Measurements from ENCODE around the gene KLHL42. TPM values are rescaled to one million over a fixed set of nuclear protein-coding genes. Genes with fewer than 3 reads are reported as not detected.
A peak's percentile ranks its signal among the peaks of the same experiment; 100 is the strongest.

Gene KLHL42
- total RNA-seq, 1 experiment from 2014 or later = 20.7 TPM

- CTCF ChIA-PET = interaction anchor here (1.5 kb wide), 2 partner anchors 48 to 160 kb away, joined by 3 to 4 read pairs; no protein-coding TSS in a partner anchor
Observed at GRCh38 chr12:27780612-27781408, 777 bp downstream of the KLHL42 start.

GRCh38 chr12:27781680-27782079 is 1.6 kb downstream of the KLHL42 start:
- Mint-ChIP-seq H3K9me3 (no peaks in the 10 kb centered on the region), H3K36me3 (peaks cover 18% of the 10 kb centered on the region), H3K27ac (peak overlapping the region; percentile 38), H3K4me1 (peaks cover 50% of the 10 kb centered on the region), H3K4me3 (peak overlapping the region; percentile 71), H3K27me3 (ENCODE audit: low read depth) (no peaks in the 10 kb centered on the region; the same call in 1 of the 2 replicates)
- CTCF ChIA-PET = no interaction called here
- no peak; the same call in 1 of the 2 replicates for ATAC-seq
- DNase-seq (ENCODE audit: low spot score) = no peak
- POLR2A ChIA-PET = no interaction called here
- no peak for TF ChIP-seq SOX15 (CRISPR knock-in tag; IDR thresholded peaks at IDR 0.05)
- no peak for TF ChIP-seq ETV6 (CRISPR knock-in tag; IDR thresholded peaks at IDR 0.05)
- TF ChIP-seq FOXJ3 (CRISPR knock-in tag; IDR thresholded peaks at IDR 0.05; ENCODE audit: borderline replicate concordance) = no peak
- no peak for TF ChIP-seq ZNF232 (CRISPR knock-in tag; IDR thresholded peaks at IDR 0.05)
- TF ChIP-seq IRF2 (CRISPR knock-in tag; IDR thresholded peaks at IDR 0.05; ENCODE audit: borderline replicate concordance, low read depth) = no peak
- no peak for TF ChIP-seq ARID4B (CRISPR knock-in tag; IDR thresholded peaks at IDR 0.05; ENCODE audit: borderline replicate concordance)
- TF ChIP-seq NR2C2 (CRISPR knock-in tag; IDR thresholded peaks at IDR 0.05) = no peak
- no peak for TF ChIP-seq E2F5 (CRISPR knock-in tag; IDR thresholded peaks at IDR 0.05)

More at GRCh38 chr12:27780612-27781408, 777 bp downstream of the KLHL42 start:
- peak; percentile 38 for ATAC-seq
- Mint-ChIP-seq H3K4me1 (peaks cover 45% of the 10 kb centered on the region), H3K9me3 (no peaks in the 10 kb centered on the region), H3K36me3 (peaks cover 18% of the 10 kb centered on the region), H3K27me3 (ENCODE audit: low read depth) (no peaks in the 10 kb centered on the region; the same call in 1 of the 2 replicates), H3K27ac (peak overlapping the region; percentile 38), H3K4me3 (peak overlapping the region; percentile 71)
- POLR2A ChIA-PET = no interaction called here
- DNase-seq (ENCODE audit: low spot score) = peak; percentile 21
- 0 out of 2 replicates have a peak, but pooled peaks have one; percentile 5 for TF ChIP-seq TEAD1 (CRISPR knock-in tag; IDR thresholded peaks at IDR 0.05)
- TF ChIP-seq IRF1 (CRISPR knock-in tag; IDR thresholded peaks at IDR 0.05) = no peak
- TF ChIP-seq NFE2L1 (CRISPR knock-in tag; IDR thresholded peaks at IDR 0.05) = 0 out of 2 replicates have a peak, but pooled peaks have one; percentile 12
- TF ChIP-seq ESRRA (CRISPR knock-in tag; IDR thresholded peaks at IDR 0.05; ENCODE audit: borderline replicate concordance) = 0 out of 2 replicates have a peak, but pooled peaks have one; percentile 27
- peak; percentile 67; the same call in 1 of the 2 replicates for TF ChIP-seq RELA (CRISPR knock-in tag; IDR thresholded peaks at IDR 0.05; ENCODE audit: borderline replicate concordance)
- TF ChIP-seq ZNF281 (CRISPR knock-in tag; IDR thresholded peaks at IDR 0.05) = peak; percentile 46; the same call in 1 of the 2 replicates
- TF ChIP-seq TEAD4 (CRISPR knock-in tag; IDR thresholded peaks at IDR 0.05) = no peak
